Stimulated activated CD8-positive, alpha-beta memory T cell treated with anti-CD3 and anti-CD28 coated beads, Interleukin-12 subunit alpha, Interleukin-12 subunit beta, amount 100 ng/mL, for 4 hours (primary cell): ENCODE data around the gene RDH14.
A peak's percentile ranks its signal among the peaks of the same experiment; 100 is the strongest.

Source experiments
- DNase-seq: peaks from one replicate; pipeline ENCODE4 v3.0.0-alpha.2; 2020; ENCODE audit warnings: low read depth

Gene RDH14

GRCh38 chr2:18520451-18521425 is 39.7 kb downstream of the RDH14 start:
- DNase-seq = peak; percentile 48

- no peak for DNase-seq
Measured at GRCh38 chr2:18519914-18520450, 40.5 kb downstream of the RDH14 start.

- no peak for DNase-seq
Measured at GRCh38 chr2:18518116-18519111, 42.0 kb downstream of the RDH14 start.

- no peak for DNase-seq
Measured at GRCh38 chr2:18517386-18517785, 43.1 kb downstream of the RDH14 start.

GRCh38 chr2:18516112-18516511 is 44.3 kb downstream of the RDH14 start:
- no peak for DNase-seq

- no peak for DNase-seq
Measured at GRCh38 chr2:18514526-18515461, 45.7 kb downstream of the RDH14 start.

GRCh38 chr2:18510775-18511174 is 49.7 kb downstream of the RDH14 start:
- no peak for DNase-seq

- DNase-seq = no peak
Measured at GRCh38 chr2:18506883-18507509, 53.5 kb downstream of the RDH14 start.

- no peak for DNase-seq
Measured at GRCh38 chr2:18505703-18506341, 54.6 kb downstream of the RDH14 start.
